GM12872 (cell line): Measurements from ENCODE around the gene PCF11.
A peak's percentile ranks its signal among the peaks of the same experiment; 100 is the strongest.

Source experiments
- TF ChIP-seq, protein P1 (sequence below): IDR thresholded peaks from 3 replicates; pipeline ENCODE4 v1.5.1; 2011; ENCODE audit warnings: low read depth, mild to moderate bottlenecking, low read length, moderate library complexity; ENCODE audit not compliant: insufficient read depth

PCF11 gene

DNA sequence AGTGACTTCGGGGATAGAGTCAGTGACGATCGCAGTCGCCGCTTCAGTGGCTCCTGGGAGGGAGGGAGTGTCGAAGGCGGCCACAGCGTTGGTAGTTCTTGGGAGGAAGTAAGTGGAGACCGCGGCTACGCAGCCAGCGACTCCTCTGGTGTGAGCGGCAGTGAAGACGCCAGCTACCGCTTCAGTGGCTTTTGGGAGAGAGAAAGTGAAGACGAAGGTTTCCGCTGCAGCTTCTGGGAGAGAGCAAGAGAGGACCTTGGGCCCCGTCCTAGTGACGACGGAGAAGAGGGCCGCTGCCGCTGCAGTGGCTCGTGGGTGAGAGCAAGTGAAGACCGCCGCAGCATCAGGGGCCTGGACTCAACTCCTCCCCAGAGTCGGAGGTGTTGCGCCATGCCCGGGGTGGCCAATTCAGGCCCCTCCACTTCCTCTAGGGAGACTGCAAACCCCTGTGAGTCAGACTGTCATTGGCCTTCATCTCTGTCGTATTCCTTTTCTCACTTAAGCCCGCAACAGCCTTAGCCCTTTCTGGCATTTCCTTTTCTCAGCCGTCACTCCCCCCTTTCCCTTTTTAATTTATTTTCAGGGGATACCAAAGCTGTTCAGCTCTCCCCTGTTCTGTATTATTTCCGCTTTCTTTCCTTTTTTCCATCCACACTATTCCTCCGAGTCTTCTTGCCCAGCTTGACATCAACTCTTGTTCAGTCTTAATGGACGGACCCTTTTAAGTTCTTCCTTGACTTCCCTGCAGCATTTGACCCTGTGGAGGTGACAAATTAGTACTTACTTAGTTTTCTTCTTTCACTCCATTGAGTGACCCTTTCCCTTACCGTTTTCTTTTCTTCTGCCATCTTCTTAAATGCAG is 37.6 kb downstream of the PCF11 start:
- TF ChIP-seq, protein P1, sequence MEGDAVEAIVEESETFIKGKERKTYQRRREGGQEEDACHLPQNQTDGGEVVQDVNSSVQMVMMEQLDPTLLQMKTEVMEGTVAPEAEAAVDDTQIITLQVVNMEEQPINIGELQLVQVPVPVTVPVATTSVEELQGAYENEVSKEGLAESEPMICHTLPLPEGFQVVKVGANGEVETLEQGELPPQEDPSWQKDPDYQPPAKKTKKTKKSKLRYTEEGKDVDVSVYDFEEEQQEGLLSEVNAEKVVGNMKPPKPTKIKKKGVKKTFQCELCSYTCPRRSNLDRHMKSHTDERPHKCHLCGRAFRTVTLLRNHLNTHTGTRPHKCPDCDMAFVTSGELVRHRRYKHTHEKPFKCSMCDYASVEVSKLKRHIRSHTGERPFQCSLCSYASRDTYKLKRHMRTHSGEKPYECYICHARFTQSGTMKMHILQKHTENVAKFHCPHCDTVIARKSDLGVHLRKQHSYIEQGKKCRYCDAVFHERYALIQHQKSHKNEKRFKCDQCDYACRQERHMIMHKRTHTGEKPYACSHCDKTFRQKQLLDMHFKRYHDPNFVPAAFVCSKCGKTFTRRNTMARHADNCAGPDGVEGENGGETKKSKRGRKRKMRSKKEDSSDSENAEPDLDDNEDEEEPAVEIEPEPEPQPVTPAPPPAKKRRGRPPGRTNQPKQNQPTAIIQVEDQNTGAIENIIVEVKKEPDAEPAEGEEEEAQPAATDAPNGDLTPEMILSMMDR: no peak

DNA sequence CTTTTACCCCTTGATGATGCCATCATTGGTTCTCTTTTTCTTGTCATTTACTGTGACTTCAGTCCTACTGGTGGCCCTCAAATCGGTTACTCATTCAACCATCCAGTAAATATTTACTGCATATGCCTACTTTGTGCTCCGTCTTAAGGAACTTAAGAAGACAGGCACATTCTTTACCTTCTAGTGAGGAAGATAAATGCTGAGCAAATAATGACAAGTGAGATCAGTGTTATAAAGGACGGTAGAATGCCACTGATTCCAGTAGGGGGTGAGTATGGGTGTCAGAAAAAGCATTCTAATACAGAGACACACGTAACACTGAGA is 38.2 kb downstream of the PCF11 start:
- TF ChIP-seq, protein P1: no peak

DNA sequence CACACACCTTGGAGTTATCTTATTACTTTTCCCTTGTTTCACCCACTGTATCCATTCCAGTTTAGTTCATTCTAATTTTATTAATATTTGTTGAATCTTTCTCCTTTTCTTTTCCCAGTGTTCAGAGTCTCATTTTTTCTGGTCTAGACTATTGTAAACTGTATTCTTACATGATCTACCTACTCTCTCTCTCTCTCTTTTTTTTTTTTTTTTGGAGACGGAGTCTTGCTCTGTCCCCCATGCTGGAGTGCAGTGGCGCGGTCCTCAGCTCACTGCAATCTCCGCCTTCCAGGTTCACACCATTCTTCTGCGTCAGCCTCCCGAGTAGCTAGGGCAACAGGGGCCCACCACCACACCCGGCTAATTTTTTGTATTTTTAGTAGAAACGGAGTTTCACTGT is 38.7 kb downstream of the PCF11 start:
- TF ChIP-seq, protein P1: no peak

DNA sequence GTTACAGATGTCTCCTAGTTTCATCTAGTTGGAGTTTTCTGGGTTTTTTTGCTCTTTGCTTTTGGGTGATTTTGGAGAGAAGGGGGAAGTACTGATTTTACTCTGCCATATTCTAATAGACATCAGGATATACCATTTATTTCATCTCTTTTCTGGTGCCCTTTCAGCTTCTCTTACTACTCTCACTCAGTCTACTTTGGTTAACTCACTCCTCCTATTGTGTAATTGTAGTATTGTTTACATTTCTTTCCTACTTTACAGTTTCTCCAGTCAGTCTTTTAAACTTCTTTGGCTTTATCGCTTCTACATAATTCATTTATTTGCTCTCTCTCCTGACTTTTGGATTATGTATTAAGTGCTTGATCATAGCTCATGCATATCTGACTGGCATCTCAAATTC is 43.1 kb downstream of the PCF11 start:
- TF ChIP-seq, protein P1: no peak

DNA sequence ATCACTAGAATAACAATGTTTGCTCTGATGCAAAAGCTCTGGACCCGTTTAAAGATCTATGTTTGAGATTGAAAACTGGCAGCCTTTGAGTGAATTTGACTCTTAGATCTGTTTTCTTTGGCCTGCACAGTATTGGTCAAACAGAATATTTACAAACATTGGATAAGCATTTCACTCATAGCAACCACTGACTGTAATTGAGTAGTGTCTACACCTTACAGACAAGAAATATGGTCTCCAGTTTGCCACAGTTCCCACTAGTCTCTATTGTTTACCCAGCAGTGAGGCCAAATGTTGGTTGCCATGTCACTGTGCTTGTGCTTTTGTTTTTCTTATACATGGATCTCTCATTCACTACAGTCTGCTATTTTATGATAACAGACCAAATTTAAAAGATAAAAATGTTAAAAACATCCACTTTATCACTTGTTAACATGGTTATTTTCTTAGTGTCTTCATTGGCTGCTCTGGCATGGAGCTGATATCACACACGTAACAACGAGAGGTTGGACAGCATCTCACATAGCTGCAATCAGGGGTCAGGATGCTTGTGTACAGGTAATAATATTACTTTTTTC is 48.8 kb downstream of the PCF11 start:
- TF ChIP-seq, protein P1: no peak

DNA sequence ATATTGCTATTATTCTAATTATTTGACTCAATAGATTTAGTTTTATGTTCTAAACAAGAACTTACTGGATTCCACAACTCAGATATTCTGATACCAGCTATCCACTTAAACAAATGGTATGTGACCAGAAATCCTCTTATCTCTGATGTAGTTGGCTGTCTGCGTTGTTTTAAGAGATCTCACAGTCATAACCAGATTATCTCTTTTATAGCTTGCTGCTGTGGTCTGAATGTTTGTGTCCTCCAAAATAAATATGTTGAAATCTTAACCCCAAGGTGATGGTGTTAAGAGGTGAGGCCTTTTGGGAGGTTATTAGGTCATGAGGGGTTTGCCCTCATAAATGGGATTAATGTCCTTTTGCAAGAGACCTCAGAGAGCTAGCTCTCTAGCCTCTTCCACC is 49.3 kb downstream of the PCF11 start:
- TF ChIP-seq, protein P1: no peak

DNA sequence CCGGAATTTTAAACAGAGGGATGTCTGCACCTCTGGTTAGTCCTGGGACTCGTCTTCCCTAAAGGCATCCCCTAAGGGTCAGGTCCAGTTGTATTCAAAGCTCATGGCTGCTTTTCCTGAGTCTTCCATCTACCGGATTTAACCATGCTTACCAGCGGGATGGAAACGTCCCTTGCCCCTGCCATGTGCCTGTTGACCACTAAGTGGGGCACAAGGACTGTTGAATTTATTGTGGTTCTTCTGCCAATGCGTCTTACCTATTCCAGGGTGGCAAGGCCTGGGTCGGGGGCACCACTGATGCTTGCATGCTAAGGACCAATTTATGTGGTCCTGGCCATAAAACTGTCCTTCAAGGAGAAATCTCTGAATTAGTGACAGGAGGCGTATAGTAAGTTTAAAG is 62.2 kb downstream of the PCF11 start:
- TF ChIP-seq, protein P1: peak; percentile 32; the same call in 1 of the 3 replicates
